ENCODE measurements around the gene TFCP2. TPM values are rescaled to one million over a fixed set of nuclear protein-coding genes. Genes with fewer than 3 reads are reported as not detected.
"Not testable (repeated sequence)": the region's sequence is repeated elsewhere in the genome, so short reads cannot be mapped to it uniquely, and the experiment has no call there.

Gene TFCP2
- total RNA-seq, 6 experiments from 2014 or later: 6.3 to 9.4 (median 7.3) TPM

DNA sequence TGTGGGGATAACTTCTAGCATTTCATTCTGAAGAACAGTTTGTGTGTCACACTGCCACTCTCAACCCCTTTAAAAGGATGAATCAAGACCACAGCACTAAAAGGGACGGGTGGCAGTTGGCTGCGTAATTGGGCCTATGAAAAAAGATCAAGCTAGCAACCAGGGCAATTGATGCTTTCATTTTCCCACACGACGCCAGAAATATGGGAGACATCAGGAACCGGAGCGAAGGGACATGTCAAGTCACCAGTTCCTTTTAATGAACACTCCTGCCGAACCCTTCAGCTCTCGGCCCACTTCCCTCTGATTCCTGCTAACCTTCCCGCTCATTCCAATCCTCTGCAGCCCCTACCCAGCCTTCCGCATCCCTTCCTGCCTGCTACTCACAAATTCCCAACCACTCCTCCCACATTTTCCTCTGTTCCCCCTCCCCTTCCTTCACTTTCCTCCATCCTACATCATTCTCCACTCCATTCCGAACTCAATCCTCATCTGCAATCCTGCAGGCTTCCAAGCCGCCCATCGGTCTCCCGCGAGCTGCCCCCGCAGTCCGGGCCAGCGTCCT, 90.3 kb downstream of the TFCP2 start:
- WGBS (ENCODE audit: insufficient coverage, low coverage, low lambda C conversion rate, missing lambda C conversion rate): 1% methylated on average over 12 of the region's 18 CpGs
- H3K27me3 ChIP-seq: no peaks in the 10 kb centered on the region
- H3K4me1 ChIP-seq: no peaks in the 10 kb centered on the region
- TF ChIP-seq POLR2A (IDR thresholded peaks at IDR 0.05): no peak
- no peak for TF ChIP-seq CTCF (IDR thresholded peaks at IDR 0.05)
- no peaks in the 10 kb centered on the region for H3K9me3 ChIP-seq
- DNase-seq (no peak), ATAC-seq (peak in 2 of 4 donors; percentile 1 to 20)
- peak overlapping the region; percentile 48 to 80 (median 77) for H3K27ac ChIP-seq
- no peaks in the 10 kb centered on the region for H3K36me3 ChIP-seq
- intact Hi-C loops (cut with DNase I): no loop called here
- peak overlapping the region; percentile 72 to 91 (median 86) for H3K4me3 ChIP-seq

GRCh38 chr12:51081421-51081820, 91.5 kb downstream of the TFCP2 start:
- DNase-seq: no peak
- WGBS (ENCODE audit: insufficient coverage, low coverage, low lambda C conversion rate, missing lambda C conversion rate): 67% methylated on average over 1 of the region's 1 CpG
- H3K4me1 ChIP-seq: no peaks in the 10 kb centered on the region
- no peaks in the 10 kb centered on the region for H3K27me3 ChIP-seq
- H3K27ac ChIP-seq: no peak overlapping the region
- H3K9me3 ChIP-seq: no peaks in the 10 kb centered on the region
- intact Hi-C loops (cut with DNase I): no loop called here
- TF ChIP-seq POLR2A (IDR thresholded peaks at IDR 0.05) (no peak), CTCF (IDR thresholded peaks at IDR 0.05) (no peak)
- no peak for ATAC-seq
- no peaks in the 10 kb centered on the region for H3K36me3 ChIP-seq
- no peak overlapping the region for H3K4me3 ChIP-seq

DNA sequence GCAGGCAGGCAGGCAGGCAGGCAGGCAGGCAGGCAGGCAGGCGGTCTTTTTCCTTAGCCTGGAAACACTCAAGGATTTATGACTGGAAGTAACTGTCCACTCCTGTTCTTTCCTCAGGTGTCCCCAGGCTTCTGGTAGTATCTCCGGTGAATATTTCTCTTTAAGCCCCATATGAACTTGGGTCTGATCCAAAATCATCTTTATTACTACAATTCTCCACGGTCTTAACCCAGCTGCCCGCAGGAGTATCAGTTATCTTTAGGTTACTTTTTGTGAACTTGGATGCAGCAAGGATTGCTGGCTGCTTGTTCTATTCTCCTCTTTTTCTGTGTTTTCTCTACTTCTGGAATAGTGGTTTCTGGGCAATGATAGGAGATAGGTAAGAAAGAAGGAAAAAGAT, 92.8 kb downstream of the TFCP2 start:
- H3K4me1 ChIP-seq: no peaks in the 10 kb centered on the region
- 62% methylated on average over 3 of the region's 4 CpGs for WGBS (ENCODE audit: insufficient coverage, low coverage, low lambda C conversion rate, missing lambda C conversion rate)
- TF ChIP-seq POLR2A (IDR thresholded peaks at IDR 0.05): no peak
- no peak for TF ChIP-seq CTCF (IDR thresholded peaks at IDR 0.05)
- no peaks in the 10 kb centered on the region for H3K36me3 ChIP-seq
- no peak overlapping the region for H3K27ac ChIP-seq
- H3K9me3 ChIP-seq: no peaks in the 10 kb centered on the region
- H3K4me3 ChIP-seq: no peak overlapping the region
- DNase-seq (no peak), ATAC-seq (no peak)
- H3K27me3 ChIP-seq: no peaks in the 10 kb centered on the region
- intact Hi-C loops (cut with DNase I): no loop called here

GRCh38 chr12:51078866-51079265, 94.1 kb downstream of the TFCP2 start:
- H3K9me3 ChIP-seq; DNase-seq; H3K4me3 ChIP-seq; intact Hi-C loops (cut with DNase I); ATAC-seq; H3K27me3 ChIP-seq; H3K27ac ChIP-seq; H3K36me3 ChIP-seq; H3K4me1 ChIP-seq: not testable (repeated sequence)
- WGBS (ENCODE audit: insufficient coverage, low coverage, low lambda C conversion rate, missing lambda C conversion rate): 98% methylated on average over 6 of the region's 6 CpGs

DNA sequence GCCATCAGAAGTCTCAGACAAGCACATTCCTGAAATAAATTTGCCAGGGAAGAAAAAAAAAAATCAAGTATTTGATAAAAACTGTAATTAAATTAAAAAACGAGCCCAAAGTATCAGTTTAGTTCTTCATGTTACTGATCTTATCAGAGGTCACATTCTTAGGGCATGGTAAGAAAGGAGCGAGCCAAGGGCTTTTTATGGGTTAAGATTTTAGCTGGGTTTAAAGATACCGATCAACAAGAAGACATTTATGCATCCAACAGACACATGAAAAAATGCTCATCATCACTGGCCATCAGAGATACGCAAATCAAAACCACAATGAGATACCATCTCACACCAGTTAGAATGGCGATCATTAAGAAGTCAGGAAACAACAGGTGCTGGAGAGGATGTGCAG, 94.6 kb downstream of the TFCP2 start:
- ATAC-seq; H3K4me1 ChIP-seq; DNase-seq; H3K27ac ChIP-seq; H3K4me3 ChIP-seq; H3K36me3 ChIP-seq; H3K9me3 ChIP-seq; H3K27me3 ChIP-seq; intact Hi-C loops (cut with DNase I): not testable (repeated sequence)
- WGBS (ENCODE audit: insufficient coverage, low coverage, low lambda C conversion rate, missing lambda C conversion rate): 86% methylated on average over 5 of the region's 5 CpGs

DNA sequence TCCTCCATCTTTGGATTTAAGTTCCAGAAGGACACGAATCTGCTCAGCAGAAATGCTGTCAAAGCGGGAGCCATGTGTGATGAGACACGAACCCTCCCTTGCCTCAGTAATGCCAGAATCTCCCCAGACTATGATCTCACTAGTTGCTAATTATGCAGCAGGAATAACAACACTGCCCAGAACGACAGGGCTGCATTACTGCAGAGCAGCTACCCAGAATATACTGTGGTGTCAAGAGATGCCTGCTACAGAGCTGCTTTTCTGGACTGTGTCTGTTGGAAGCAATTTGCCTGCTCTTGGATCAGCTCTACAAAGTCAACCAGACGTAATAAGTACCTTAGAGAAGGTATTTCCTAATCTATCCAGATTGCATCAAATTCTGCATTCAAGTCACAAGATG, 95.0 kb downstream of the TFCP2 start:
- H3K9me3 ChIP-seq: no peaks in the 10 kb centered on the region
- H3K4me1 ChIP-seq: no peaks in the 10 kb centered on the region
- DNase-seq (no peak), ATAC-seq (no peak)
- TF ChIP-seq CTCF (IDR thresholded peaks at IDR 0.05): no peak
- no peak for TF ChIP-seq POLR2A (IDR thresholded peaks at IDR 0.05)
- peaks cover 0 to 11% (median 4%) of the 10 kb centered on the region in 4 donors for H3K36me3 ChIP-seq
- WGBS (ENCODE audit: insufficient coverage, low coverage, low lambda C conversion rate, missing lambda C conversion rate): 69% methylated on average over 4 of the region's 5 CpGs
- intact Hi-C loops (cut with DNase I): no loop called here
- H3K4me3 ChIP-seq: no peak overlapping the region
- no peak overlapping the region for H3K27ac ChIP-seq
- no peaks in the 10 kb centered on the region for H3K27me3 ChIP-seq

Measured in right lobe of liver (tissue), 6 donors.